ENCODE measurements around the gene MTARC2. TPM values are rescaled to one million over a fixed set of nuclear protein-coding genes. Genes with fewer than 3 reads are reported as not detected.

MTARC2 gene
- total and polyA plus RNA-seq, 4 donors = 18.2 to 33.9 (median 32.1) TPM

DNA sequence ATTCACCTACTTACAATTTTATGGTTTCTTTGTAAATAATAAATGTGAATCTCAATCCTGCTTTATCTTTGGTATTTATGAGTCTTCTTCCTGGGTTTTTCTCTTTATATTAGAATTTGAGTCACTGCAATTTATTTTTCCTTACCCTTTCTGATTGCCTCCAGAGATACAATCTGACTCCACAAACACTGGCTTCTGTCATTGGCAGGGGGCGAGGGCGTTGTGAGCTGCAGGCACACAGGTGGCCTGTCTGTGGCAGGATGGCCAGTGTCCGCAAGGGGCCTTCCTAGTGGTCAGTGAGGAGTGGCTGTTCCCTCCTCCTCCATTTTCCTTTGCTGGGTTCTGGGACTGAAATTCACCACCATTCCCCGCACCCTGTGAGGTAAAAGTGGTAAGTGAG lies 36.6 kb downstream of the MTARC2 start:
- DNase-seq = no peak
- intact Hi-C loops (cut with DNase I) = loop anchor here in 1 of 2 donors (5.0 kb wide), 1 partner anchor 52 kb away; no protein-coding TSS in a partner anchor
- Histone ChIP-seq H3K27me3 (ENCODE audit: control insufficient read depth in 1 of 2, insufficient read depth in 2 of 2, low read length in 1 of 2) (no peaks in the 10 kb centered on the region), H3K27ac (ENCODE audit: low read depth in 1 of 2, low read length in 2 of 2) (no peak overlapping the region), H3K9me3 (ENCODE audit: control insufficient read depth, low read length) (no peaks in the 10 kb centered on the region), H3K36me3 (ENCODE audit: control insufficient read depth in 1 of 2, insufficient read depth in 2 of 2, low read length in 1 of 2) (no peaks in the 10 kb centered on the region), H3K4me1 (ENCODE audit: control insufficient read depth in 1 of 2, insufficient read depth in 2 of 2, low read length in 2 of 2) (no peaks in the 10 kb centered on the region), H3K4me3 (ENCODE audit: low read length in 2 of 2) (no peak overlapping the region)
- ATAC-seq (ENCODE audit: low FRiP score) = no peak
- 96 to 97% methylated on average over 4 of the region's 4 CpGs for WGBS, 2 donors

DNA sequence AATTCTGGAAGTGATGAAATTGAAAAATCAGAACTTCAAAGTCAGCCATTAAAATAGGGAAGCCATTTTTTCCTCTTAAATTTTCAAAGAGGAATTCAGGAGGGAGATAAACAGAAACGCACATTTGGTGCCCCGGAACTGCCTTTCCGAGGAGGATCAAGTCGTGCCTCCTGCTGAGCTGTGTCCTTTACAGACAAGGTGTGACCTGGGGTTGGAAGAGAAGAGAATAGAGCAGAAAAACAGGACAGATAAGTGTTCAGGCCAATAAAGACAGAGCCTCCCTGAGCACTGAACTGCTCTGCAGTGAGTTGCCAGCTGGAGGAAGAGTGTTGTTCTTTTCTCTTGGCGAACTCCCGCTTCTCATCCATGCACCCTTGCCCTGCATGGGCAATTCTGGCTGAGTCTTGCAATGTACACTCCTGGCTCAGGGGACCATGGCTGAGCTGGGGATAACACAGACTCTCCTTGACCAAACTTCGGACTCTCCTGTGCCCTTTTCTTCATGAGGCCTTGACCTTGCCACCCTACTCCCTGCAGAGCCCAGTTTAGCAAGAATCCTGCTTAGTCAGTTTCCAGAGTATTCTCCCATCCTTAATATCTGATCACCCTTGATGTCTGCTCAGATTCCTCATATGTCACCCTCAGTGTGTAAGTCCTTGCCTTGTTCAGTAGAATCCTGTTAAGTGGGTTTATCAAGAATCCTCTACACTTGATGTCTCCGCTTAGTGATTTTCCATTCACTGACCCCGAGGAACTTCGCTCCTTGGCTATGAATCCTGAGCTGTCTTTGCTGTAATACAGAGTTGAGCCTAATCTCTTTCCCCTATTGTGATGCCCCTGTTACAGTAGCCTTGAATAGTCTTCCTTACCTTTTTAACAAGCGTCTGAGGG lies 37.3 kb downstream of the MTARC2 start:
- intact Hi-C loops (cut with DNase I) = loop anchor here in 1 of 2 donors (5.0 kb wide), 1 partner anchor 53 kb away; no protein-coding TSS in a partner anchor
- DNase-seq (no peak), ATAC-seq (ENCODE audit: low FRiP score) (no peak)
- Histone ChIP-seq H3K36me3 (ENCODE audit: control insufficient read depth in 1 of 2, insufficient read depth in 2 of 2, low read length in 1 of 2) (no peaks in the 10 kb centered on the region), H3K4me3 (ENCODE audit: low read length in 2 of 2) (no peak overlapping the region), H3K4me1 (ENCODE audit: control insufficient read depth in 1 of 2, insufficient read depth in 2 of 2, low read length in 2 of 2) (no peaks in the 10 kb centered on the region), H3K27me3 (ENCODE audit: control insufficient read depth in 1 of 2, insufficient read depth in 2 of 2, low read length in 1 of 2) (no peaks in the 10 kb centered on the region), H3K9me3 (ENCODE audit: control insufficient read depth, low read length) (no peaks in the 10 kb centered on the region), H3K27ac (ENCODE audit: low read depth in 1 of 2, low read length in 2 of 2) (peak overlapping the region in 1 of 2 donors; percentile 12)
- 88 to 90% methylated on average over 11 of the region's 11 CpGs for WGBS, 2 donors

DNA sequence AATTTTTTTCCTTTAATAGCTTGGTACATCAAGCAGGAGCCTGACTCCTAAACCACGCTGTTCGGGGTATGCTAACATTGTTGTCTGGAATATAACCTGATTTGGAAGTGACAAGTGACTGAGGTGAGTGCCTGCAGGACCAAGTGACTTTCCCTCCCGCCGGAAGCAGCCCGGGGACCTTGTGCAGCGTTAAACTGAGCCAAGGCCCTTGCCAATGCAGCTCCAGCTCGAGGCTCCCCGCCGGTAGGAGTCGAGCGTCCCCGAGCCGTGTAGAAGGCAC lies 37.9 kb downstream of the MTARC2 start:
- H3K27ac ChIP-seq (ENCODE audit: low read depth in 1 of 2, low read length in 2 of 2) = peak overlapping the region in 1 of 2 donors; percentile 18
- no peaks in the 10 kb centered on the region for H3K9me3 ChIP-seq (ENCODE audit: control insufficient read depth, low read length)
- no peak for DNase-seq
- H3K4me1 ChIP-seq (ENCODE audit: control insufficient read depth in 1 of 2, insufficient read depth in 2 of 2, low read length in 2 of 2) = no peaks in the 10 kb centered on the region
- ATAC-seq (ENCODE audit: low FRiP score) = peak; percentile 72
- no peaks in the 10 kb centered on the region for H3K36me3 ChIP-seq (ENCODE audit: control insufficient read depth in 1 of 2, insufficient read depth in 2 of 2, low read length in 1 of 2)
- H3K4me3 ChIP-seq (ENCODE audit: low read length in 2 of 2) = peak overlapping the region in 1 of 2 donors; percentile 46
- intact Hi-C loops (cut with DNase I) = loop anchor here in 1 of 2 donors (5.0 kb wide), 1 partner anchor 54 kb away; no protein-coding TSS in a partner anchor
- 16 to 21% methylated on average over 13 of the region's 13 CpGs for WGBS, 2 donors
- H3K27me3 ChIP-seq (ENCODE audit: control insufficient read depth in 1 of 2, insufficient read depth in 2 of 2, low read length in 1 of 2) = no peaks in the 10 kb centered on the region

DNA sequence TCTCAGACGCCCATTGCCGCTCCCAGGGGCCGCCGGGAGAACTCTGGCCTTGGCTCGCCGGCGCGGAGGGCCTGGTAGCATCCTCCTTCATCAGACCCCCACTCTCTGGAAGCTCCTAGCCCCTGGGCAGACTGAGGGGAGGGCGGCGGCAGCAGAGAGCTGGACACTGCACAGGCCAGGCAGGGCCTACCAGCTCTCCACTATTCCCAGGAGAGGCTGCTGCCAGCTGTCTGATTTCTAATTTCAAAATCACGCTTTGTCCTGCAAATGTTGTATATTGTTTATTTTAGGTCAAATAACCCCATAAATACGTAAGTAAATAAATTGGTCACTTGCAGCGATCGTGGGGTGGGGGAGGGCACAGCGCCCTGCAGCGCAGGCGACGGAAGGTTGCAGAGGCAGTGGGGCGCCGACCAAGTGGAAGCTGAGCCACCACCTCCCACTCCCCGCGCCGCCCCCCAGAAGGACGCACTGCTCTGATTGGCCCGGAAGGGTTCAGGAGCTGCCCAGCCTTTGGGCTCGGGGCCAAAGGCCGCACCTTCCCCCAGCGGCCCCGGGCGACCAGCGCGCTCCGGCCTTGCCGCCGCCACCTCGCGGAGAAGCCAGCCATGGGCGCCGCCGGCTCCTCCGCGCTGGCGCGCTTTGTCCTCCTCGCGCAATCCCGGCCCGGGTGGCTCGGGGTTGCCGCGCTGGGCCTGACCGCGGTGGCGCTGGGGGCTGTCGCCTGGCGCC lies 38.4 kb downstream of the MTARC2 start, which contains the start of gene MTARC1:
MTARC1 (plus strand) TSS at position 577 of the 732 bp plus-strand sequence; CDS start at position 609, 32 bp downstream.
- DNase-seq (peak; percentile 78 to 87), ATAC-seq (ENCODE audit: low FRiP score) (peak; percentile 88)
- 1% methylated on average over 49 to 56 of the region's 56 CpGs for WGBS, 2 donors
- no peaks in the 10 kb centered on the region for H3K4me1 ChIP-seq (ENCODE audit: control insufficient read depth in 1 of 2, insufficient read depth in 2 of 2, low read length in 2 of 2)
- peak within 1 kb of the TSS in 1 of 2 donors; percentile 18 for H3K27ac ChIP-seq (ENCODE audit: low read depth in 1 of 2, low read length in 2 of 2)
- no peaks in the 10 kb centered on the region for H3K9me3 ChIP-seq (ENCODE audit: control insufficient read depth, low read length)
- intact Hi-C loops (cut with DNase I) = loop anchor here in 1 of 2 donors (5.0 kb wide), 1 partner anchor 54 kb away; no protein-coding TSS in a partner anchor
- no peaks in the 10 kb centered on the region for H3K27me3 ChIP-seq (ENCODE audit: control insufficient read depth in 1 of 2, insufficient read depth in 2 of 2, low read length in 1 of 2)
- H3K36me3 ChIP-seq (ENCODE audit: control insufficient read depth in 1 of 2, insufficient read depth in 2 of 2, low read length in 1 of 2) = no peaks in the 10 kb centered on the region
- H3K4me3 ChIP-seq (ENCODE audit: low read length in 2 of 2) = peak within 1 kb of the TSS; percentile 46 to 82

DNA sequence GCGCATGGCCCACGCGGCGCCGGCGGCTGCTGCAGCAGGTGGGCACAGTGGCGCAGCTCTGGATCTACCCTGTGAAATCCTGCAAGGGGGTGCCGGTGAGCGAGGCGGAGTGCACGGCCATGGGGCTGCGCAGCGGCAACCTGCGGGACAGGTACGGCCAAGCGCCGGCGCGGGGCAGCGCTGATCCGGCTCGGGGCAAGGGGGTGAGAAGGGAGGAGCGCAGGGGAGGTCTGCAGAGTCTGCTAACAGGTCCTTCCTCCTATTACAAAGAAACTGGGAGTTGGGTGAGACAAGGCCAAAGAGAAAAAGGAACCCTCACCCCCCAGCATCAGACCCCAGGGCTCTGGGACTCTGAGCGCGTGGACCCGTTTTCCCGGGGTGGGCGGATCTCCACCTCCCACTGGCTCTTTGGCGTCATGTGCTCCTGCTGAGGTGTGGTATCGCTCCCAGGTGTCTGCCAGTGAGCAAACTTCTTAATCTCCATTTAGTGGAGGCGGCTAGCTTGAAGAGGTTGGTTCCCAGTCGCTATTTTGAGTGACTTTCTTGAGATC lies 39.0 kb downstream of the MTARC2 start:
- Histone ChIP-seq H3K4me1 (ENCODE audit: control insufficient read depth in 1 of 2, insufficient read depth in 2 of 2, low read length in 2 of 2) (no peaks in the 10 kb centered on the region), H3K9me3 (ENCODE audit: control insufficient read depth, low read length) (no peaks in the 10 kb centered on the region), H3K27me3 (ENCODE audit: control insufficient read depth in 1 of 2, insufficient read depth in 2 of 2, low read length in 1 of 2) (no peaks in the 10 kb centered on the region), H3K36me3 (ENCODE audit: control insufficient read depth in 1 of 2, insufficient read depth in 2 of 2, low read length in 1 of 2) (no peaks in the 10 kb centered on the region), H3K4me3 (ENCODE audit: low read length in 2 of 2) (peak overlapping the region; percentile 46 to 82), H3K27ac (ENCODE audit: low read depth in 1 of 2, low read length in 2 of 2) (peak overlapping the region in 1 of 2 donors; percentile 9)
- WGBS, 2 donors = 4 to 5% methylated on average over 31 to 32 of the region's 32 CpGs
- intact Hi-C loops (cut with DNase I) = loop anchor here in 1 of 2 donors (5.0 kb wide), 1 partner anchor 55 kb away; no protein-coding TSS in a partner anchor
- ATAC-seq (ENCODE audit: low FRiP score) = peak; percentile 29
- DNase-seq = no peak

DNA sequence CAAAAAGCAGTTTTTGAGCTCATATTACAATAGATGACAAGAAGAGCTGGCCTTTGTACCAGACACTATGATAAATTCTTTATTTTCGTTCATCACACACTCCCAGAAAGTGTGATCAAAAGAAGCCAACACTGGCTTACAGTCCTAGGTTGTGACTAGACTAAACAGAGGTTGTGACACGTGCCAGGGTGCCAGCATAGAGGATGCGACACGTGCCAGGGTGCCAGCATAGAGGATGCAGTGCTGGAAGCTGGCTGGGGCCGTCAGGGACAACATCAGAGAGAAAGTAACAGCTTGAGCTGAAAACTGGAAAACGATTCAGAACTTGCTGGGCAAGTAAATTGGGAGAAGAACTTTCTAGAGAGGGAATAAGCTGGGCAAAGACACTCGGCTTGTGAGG lies 40.8 kb downstream of the MTARC2 start:
- Histone ChIP-seq H3K27me3 (ENCODE audit: control insufficient read depth in 1 of 2, insufficient read depth in 2 of 2, low read length in 1 of 2) (no peaks in the 10 kb centered on the region), H3K9me3 (ENCODE audit: control insufficient read depth, low read length) (no peaks in the 10 kb centered on the region), H3K27ac (ENCODE audit: low read depth in 1 of 2, low read length in 2 of 2) (peak overlapping the region in 1 of 2 donors; percentile 48), H3K4me1 (ENCODE audit: control insufficient read depth in 1 of 2, insufficient read depth in 2 of 2, low read length in 2 of 2) (no peaks in the 10 kb centered on the region), H3K36me3 (ENCODE audit: control insufficient read depth in 1 of 2, insufficient read depth in 2 of 2, low read length in 1 of 2) (no peaks in the 10 kb centered on the region), H3K4me3 (ENCODE audit: low read length in 2 of 2) (no peak overlapping the region)
- 67 to 77% methylated on average over 7 of the region's 7 CpGs for WGBS, 2 donors
- intact Hi-C loops (cut with DNase I) = loop anchor here in 1 of 2 donors (5.0 kb wide), 1 partner anchor 57 kb away; no protein-coding TSS in a partner anchor
- ATAC-seq (ENCODE audit: low FRiP score) = no peak
- DNase-seq = no peak

DNA sequence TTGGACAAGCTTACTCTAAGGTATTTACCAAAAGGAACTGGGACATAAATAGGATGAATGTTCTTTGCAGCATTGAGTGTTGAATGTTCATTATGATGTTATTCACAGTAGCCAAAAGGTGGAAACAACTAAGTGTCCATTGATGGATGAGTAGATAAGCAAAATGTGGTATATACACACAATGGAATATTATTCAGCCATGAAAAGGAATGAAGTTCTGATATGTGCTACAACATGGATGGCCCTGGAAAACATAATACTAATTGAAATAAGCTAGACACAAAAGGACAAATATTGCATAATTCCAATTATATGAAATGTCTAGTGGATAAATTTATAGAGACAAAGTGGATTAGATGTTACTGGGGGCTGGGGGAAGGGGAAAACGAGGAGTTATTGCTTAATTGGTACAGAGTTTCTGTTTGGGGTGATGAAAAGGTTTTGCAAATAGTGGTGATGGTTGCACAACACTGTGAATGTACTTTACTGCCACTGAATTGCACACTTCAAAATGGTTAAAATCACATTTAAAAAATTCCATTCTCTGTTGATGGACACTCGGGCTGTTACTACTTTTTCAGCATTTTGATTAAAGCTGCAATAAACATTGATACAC lies 41.5 kb downstream of the MTARC2 start:
- no peak overlapping the region for H3K4me3 ChIP-seq (ENCODE audit: low read length in 2 of 2)
- no peak overlapping the region for H3K27ac ChIP-seq (ENCODE audit: low read depth in 1 of 2, low read length in 2 of 2)
- H3K9me3 ChIP-seq (ENCODE audit: control insufficient read depth, low read length) = no peaks in the 10 kb centered on the region
- WGBS, 2 donors = 87 to 90% methylated on average over 2 of the region's 2 CpGs
- H3K36me3 ChIP-seq (ENCODE audit: control insufficient read depth in 1 of 2, insufficient read depth in 2 of 2, low read length in 1 of 2) = no peaks in the 10 kb centered on the region
- H3K27me3 ChIP-seq (ENCODE audit: control insufficient read depth in 1 of 2, insufficient read depth in 2 of 2, low read length in 1 of 2) = no peaks in the 10 kb centered on the region
- H3K4me1 ChIP-seq (ENCODE audit: control insufficient read depth in 1 of 2, insufficient read depth in 2 of 2, low read length in 2 of 2) = no peaks in the 10 kb centered on the region
- DNase-seq (no peak), ATAC-seq (ENCODE audit: low FRiP score) (no peak)
- intact Hi-C loops (cut with DNase I) = loop anchor here (5.0 to 10.0 kb wide), 2 partner anchors 57 to 795 kb away; no protein-coding TSS in a partner anchor

DNA sequence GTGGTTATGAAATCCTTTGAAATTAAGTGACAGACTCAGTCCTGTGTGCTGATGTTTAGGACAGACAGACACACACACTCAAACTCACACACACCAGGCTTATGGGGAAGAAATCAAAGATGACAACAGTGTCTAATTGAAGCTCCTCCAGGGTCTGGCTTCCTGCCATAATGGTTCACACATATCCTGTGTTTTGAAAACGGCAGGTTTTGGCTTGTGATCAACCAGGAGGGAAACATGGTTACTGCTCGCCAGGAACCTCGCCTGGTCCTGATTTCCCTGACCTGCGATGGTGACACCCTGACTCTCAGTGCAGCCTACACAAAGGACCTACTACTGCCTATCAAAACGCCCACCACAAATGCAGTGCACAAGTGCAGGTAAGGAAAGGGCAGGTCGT lies 43.2 kb downstream of the MTARC2 start:
- H3K4me3 ChIP-seq (ENCODE audit: low read length in 2 of 2) = no peak overlapping the region
- ATAC-seq (ENCODE audit: low FRiP score) = no peak
- WGBS, 2 donors = 74 to 77% methylated on average over 6 of the region's 6 CpGs
- no peaks in the 10 kb centered on the region for H3K9me3 ChIP-seq (ENCODE audit: control insufficient read depth, low read length)
- H3K4me1 ChIP-seq (ENCODE audit: control insufficient read depth in 1 of 2, insufficient read depth in 2 of 2, low read length in 2 of 2) = no peaks in the 10 kb centered on the region
- intact Hi-C loops (cut with DNase I) = loop anchor here in 1 of 2 donors (10.0 kb wide), 1 partner anchor 796 kb away; no protein-coding TSS in a partner anchor
- no peak for DNase-seq
- H3K27me3 ChIP-seq (ENCODE audit: control insufficient read depth in 1 of 2, insufficient read depth in 2 of 2, low read length in 1 of 2) = no peaks in the 10 kb centered on the region
- no peaks in the 10 kb centered on the region for H3K36me3 ChIP-seq (ENCODE audit: control insufficient read depth in 1 of 2, insufficient read depth in 2 of 2, low read length in 1 of 2)
- H3K27ac ChIP-seq (ENCODE audit: low read depth in 1 of 2, low read length in 2 of 2) = peak overlapping the region in 1 of 2 donors; percentile 23

All from aorta (tissue), 5 donors.